ENCODE results near the gene LEO1. TPM values are rescaled to one million over a fixed set of nuclear protein-coding genes. Genes with fewer than 3 reads are reported as not detected.

Gene LEO1
- total RNA-seq, 1 donor, result 28.1 TPM

- TF ChIP-seq, protein P1, sequence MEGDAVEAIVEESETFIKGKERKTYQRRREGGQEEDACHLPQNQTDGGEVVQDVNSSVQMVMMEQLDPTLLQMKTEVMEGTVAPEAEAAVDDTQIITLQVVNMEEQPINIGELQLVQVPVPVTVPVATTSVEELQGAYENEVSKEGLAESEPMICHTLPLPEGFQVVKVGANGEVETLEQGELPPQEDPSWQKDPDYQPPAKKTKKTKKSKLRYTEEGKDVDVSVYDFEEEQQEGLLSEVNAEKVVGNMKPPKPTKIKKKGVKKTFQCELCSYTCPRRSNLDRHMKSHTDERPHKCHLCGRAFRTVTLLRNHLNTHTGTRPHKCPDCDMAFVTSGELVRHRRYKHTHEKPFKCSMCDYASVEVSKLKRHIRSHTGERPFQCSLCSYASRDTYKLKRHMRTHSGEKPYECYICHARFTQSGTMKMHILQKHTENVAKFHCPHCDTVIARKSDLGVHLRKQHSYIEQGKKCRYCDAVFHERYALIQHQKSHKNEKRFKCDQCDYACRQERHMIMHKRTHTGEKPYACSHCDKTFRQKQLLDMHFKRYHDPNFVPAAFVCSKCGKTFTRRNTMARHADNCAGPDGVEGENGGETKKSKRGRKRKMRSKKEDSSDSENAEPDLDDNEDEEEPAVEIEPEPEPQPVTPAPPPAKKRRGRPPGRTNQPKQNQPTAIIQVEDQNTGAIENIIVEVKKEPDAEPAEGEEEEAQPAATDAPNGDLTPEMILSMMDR (IDR thresholded peaks at IDR 0.05; ENCODE audit: insufficient read depth, low read depth, low read length), result no peak
- no peak overlapping the region for H3K4me3 ChIP-seq (ENCODE audit: low read depth, low read length)
- DNase-seq (ENCODE audit: low read depth), result no peak
Observed at GRCh38 chr15:51965691-51966090, 5.9 kb downstream of the LEO1 start.

GRCh38 chr15:51955504-51955903 is 16.1 kb downstream of the LEO1 start:
- DNase-seq (ENCODE audit: low read depth), result no peak
- TF ChIP-seq, protein P1 (IDR thresholded peaks at IDR 0.05; ENCODE audit: insufficient read depth, low read depth, low read length), result no peak
- no peak overlapping the region for H3K4me3 ChIP-seq (ENCODE audit: low read depth, low read length)

- H3K4me3 ChIP-seq (ENCODE audit: low read depth, low read length), result no peak overlapping the region
- TF ChIP-seq, protein P1 (IDR thresholded peaks at IDR 0.05; ENCODE audit: insufficient read depth, low read depth, low read length), result no peak
- no peak for DNase-seq (ENCODE audit: low read depth)
Observed at GRCh38 chr15:51952805-51953204, 18.8 kb downstream of the LEO1 start.

- TF ChIP-seq, protein P1 (IDR thresholded peaks at IDR 0.05; ENCODE audit: insufficient read depth, low read depth, low read length), result no peak
- no peak for DNase-seq (ENCODE audit: low read depth)
- H3K4me3 ChIP-seq (ENCODE audit: low read depth, low read length), result no peak overlapping the region
Observed at GRCh38 chr15:51947124-51947523, 24.5 kb downstream of the LEO1 start.

DNA sequence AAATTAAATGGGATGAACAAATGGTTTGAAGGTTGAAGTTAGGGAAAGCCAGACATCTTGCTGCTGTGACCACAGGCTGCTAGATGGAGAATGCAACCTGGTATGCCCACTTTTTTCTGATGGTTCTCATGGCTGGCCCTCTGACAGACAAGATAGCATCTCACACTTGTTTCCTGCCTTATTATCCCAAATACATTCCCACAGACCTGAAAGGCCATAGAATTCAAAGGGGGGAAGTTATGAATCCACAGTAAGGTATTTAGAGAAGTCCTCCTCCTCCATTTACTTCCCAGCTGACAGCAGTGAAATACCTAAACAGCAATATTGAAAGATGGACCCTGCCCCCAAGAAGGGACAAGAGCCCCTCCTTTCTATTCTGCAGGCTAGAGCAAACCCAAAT is 32.4 kb downstream of the LEO1 start:
- no peak for DNase-seq (ENCODE audit: low read depth)
- no peak overlapping the region for H3K4me3 ChIP-seq (ENCODE audit: low read depth, low read length)
- TF ChIP-seq, protein P1 (IDR thresholded peaks at IDR 0.05; ENCODE audit: insufficient read depth, low read depth, low read length), result no peak

GRCh38 chr15:51938286-51938685 is 33.3 kb downstream of the LEO1 start:
- DNase-seq (ENCODE audit: low read depth), result no peak
- TF ChIP-seq, protein P1 (IDR thresholded peaks at IDR 0.05; ENCODE audit: insufficient read depth, low read depth, low read length), result no peak
- H3K4me3 ChIP-seq (ENCODE audit: low read depth, low read length), result no peak overlapping the region

GRCh38 chr15:51936105-51936478 is 35.5 kb downstream of the LEO1 start:
- TF ChIP-seq, protein P1 (IDR thresholded peaks at IDR 0.05; ENCODE audit: insufficient read depth, low read depth, low read length), result no peak
- no peak overlapping the region for H3K4me3 ChIP-seq (ENCODE audit: low read depth, low read length)
- no peak for DNase-seq (ENCODE audit: low read depth)
